HG02943 (cell line): ENCODE data around the gene NELFCD.

Experiments used
- ATAC-seq: cut with Tn5 transposase; IDR thresholded peaks from one replicate; pipeline ENCODE4 v1.9.1; 2021; ENCODE audit warnings: mild to moderate bottlenecking, low read depth, moderate library complexity; ENCODE audit not compliant: unreplicated experiment

Gene NELFCD

DNA sequence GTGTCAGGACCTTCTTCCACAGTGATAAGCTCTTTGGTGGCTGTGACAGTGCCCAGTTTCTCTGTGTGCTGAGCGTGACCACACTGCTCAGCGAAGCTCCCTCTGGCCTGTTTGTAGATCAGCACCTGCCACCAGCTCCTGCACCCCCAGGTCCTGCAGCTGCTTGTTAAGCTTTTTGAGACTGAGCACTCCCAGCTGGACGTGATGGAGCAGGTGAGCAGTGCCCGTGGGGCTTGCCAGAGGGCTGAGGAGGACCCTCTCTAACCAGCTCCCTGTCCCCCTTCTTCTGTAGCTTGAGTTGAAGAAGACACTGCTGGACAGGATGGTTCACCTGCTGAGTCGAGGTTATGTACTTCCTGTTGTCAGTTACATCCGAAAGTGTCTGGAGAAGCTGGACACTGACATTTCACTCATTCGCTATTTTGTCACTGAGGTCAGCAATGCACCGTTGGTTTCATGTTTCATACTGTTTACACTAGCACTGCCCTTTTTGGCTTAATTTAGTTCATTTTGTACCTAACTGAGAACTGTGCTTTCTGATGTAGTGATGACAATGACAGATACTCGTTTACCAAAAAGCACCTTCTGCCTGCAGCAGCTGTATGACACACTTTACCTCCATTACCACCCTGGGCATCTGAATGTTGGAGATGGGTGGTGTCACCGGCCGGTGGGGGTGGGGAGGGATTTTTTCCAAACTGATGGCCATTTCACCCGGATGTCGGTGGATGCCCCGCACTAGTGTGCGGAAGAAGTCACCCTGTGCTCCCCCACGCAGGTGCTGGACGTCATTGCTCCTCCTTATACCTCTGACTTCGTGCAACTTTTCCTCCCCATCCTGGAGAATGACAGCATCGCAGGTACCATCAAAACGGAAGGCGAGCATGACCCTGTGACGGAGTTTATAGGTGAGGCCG is 12.5 kb downstream of the NELFCD start:
- ATAC-seq: no peak

DNA sequence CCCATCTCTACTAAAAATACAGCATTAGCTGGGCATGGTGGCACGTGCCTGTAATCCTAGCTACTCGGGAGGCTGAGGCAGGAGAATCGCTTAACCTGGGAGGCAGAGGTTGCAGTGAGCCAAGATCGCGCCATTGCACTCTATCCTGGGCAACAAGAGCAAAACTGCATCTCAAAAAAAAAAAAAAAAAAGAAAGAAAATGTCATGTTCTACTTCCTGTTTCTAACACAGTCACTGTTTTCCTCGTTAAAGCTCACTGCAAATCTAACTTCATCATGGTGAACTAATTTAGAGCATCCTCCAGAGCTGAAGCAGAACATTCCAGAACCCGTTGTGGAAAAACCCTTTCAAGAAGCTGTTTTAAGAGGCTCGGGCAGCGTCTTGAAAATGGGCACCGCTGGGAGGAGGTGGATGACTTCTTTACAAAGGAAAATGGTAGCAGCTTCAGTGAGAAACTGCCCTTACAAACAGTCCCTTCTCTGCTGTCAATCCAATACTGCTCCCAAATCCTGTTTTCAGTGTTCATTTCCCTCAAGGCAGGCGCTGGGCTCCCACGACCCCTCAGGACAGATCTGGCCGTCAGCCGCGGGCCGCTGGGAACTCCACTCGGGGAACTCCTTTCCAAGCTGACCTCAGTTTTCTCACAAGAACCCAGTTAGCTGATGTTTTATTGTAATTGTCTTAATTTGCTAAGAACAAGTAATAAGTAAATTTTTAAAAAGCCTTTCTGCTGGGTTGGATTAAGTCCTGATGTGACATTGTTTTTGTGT is 13.5 kb downstream of the NELFCD start:
- no peak for ATAC-seq

DNA sequence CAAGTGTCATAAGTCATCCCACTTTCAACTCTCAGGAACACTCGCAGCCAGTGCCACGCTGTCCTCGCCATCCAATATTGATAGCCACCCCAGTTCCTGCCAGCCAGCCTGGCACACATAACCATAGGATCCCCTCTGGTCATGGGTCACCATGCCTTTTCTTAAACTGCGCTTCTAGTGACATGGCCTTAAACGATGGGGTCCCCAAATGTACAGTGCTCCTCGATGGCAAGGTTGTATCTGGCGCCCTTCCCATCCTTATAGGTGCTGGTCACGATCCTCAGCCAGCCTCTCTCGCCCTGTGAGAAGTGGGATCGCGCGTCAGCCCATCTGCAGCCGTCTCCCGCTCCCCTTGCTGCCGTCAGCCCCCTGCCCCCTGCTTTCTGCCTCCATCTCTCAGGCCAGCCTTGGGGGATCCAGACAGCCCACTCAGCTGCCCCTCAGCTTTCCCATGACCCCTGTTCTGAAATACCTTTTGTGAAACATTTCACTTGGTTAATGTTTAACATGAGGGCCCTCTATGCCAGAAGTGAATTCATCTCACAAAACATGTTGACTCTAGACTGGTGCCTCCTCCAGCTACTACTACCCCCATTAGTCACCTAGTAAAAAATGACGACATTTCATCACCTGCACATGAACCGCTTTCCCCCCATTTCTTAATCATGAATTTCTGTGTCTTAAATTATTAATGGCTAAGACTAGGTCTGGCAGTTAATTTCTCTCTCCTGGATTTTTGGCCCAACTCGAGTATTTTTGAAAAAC is 14.6 kb downstream of the NELFCD start:
- no peak for ATAC-seq

DNA sequence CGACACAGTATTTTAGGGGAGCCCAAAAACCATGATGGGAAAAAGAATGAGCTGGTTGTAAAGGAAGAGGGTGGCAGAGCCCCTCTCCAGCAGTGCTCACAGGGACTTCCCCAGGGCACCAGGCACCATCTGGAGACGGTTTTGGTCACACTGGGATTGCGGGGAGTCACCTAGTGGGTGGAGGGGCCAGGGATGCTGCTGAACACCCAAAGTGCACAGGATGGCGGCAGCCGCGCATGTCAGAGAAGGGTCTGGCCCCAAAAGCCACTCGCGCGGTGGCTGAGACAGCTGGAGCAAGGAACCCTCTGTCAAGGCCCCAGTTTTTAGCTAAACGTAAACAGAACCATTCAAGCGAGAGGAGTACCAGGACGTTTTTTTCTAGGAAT is 15.2 kb downstream of the NELFCD start:
- ATAC-seq: no peak

DNA sequence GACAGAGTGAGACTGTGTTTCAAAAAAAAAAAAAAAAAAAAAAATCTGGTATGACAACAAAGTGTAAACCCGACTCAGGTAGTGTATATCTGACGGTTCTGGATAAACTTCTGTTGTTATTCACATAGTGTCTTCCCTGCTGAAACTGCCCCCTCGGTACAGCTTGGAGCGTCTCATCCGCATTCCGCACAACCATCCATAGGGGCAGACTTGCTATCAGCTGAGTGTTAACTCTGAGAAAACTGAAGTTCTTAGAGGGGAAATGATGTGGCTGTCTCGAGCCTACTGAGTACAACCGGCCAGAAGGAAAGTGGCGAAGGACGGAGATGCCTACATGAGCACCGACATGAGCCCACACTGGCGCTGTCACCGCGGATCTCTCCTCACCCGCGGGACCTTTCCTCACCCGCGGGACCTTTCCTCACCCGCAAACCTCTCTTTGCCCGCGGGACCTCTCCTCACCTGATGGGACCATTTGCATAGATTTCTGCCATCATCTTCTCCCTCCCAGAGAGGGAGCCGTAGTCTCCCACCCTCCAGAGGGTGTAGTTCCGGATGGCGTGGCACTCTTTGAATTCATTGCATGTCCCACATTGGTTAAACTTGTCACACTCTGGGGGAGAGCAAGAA is 16.2 kb downstream of the NELFCD start:
- ATAC-seq: no peak

DNA sequence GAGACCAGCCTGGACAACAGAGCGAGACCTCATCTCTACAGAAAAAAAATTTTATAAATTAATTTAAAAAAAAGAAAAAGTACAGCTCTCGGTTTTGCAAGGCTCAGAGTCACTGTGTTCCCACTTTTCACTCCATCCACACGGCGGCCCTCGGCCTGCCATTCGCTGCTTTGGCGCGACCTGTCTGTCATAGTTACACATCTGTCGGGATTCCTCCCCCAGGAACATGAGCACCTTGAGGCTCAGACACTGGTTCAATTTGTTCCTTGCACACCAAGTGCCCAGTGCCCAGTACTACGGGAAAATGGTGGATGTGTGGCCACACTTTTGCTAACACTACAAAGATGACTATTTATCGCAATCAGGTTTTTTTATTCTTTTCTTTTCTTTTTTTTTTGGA is 17.6 kb downstream of the NELFCD start:
- ATAC-seq: no peak

DNA sequence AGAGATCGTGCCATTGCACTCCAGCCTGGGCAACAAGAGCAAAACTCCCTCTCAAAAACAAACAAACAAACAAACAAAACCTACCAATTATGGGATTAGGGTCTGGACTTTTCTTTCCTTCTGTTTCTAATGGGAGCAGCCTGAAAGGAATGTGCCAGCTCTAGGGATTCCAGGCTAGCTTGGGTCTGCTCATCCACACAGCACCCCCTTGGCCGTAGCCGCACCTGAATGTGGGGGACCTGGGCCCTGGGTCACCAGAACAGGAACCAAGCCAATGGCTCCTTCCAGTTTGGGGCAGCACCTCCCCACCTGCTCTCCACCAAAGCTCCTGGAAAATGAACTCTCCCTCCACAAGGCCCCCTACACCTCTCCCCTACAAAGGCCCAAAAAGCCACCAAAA is 19.3 kb downstream of the NELFCD start:
- no peak for ATAC-seq

DNA sequence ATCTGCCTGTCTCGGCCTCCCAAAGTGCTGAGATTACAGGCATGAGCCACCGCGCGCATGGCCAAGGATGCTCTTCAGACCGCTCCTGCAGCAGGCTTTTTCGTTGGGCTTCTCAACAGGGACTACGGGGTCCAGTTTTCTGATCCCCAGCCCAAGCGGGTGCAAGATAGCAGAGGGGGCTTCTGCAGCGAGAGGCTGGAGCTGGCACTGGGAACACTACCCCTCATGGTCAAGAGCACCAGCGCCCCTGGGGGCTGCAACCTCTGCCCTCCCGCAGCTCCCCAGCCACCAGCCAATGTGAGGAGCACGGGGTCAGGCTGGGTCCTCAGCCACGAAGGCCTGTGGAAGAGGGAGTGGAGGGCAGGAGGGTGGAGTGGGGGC is 20.0 kb downstream of the NELFCD start:
- ATAC-seq: no peak

DNA sequence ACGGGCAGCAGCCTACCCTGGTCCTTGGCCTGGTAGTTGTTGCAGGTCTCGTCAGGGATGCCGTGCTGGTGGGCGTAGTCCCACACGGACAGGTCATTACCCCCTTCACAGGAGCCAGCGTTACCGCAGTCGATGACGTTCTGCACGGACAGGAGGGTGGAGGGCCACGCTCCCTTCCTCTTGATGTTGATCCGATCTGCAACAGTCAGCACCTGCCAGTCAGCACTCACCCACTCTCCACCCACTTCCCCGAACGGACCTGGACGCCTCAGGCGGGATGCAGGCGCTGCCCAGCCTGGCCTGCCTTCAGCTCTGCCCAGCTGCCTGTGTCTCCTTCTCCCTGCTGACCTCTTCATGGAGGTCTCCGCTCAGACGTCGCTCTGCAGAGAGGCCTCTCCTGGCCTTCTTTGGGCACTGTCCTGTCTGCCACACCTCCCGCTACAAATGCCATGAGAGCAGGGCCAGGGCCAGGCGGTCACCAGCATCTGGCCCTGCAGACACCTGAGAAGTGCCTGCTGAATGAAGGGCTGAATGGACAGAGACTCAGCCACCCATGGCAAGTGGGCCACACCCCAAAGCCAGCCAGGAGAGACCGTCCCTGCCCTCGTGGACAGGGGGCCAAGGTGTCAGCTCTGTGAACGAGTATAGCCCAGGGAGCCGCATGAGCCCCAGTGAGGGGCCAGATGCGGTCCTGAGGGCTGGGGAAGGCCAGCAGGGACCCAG is 20.6 kb downstream of the NELFCD start:
- no peak for ATAC-seq

DNA sequence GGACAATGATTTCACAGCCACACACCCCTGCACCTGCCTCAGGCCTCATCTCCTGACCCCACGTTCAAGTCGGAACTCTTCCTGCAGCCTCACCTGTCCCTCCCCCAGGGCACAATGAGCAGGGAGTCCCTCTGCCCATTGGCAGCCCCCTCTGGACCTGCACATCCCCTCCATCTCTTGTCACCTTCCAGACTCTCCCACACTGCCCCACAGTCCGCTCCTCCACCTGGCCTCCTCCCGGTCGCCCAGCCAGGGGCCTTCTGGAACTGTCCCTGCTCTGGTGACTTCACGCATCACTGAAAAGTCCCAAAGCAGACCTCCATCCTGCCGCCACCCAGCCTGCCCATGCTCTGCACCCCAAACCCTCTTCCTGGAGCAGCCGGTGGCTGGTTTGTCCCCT is 21.3 kb downstream of the NELFCD start:
- no peak for ATAC-seq

DNA sequence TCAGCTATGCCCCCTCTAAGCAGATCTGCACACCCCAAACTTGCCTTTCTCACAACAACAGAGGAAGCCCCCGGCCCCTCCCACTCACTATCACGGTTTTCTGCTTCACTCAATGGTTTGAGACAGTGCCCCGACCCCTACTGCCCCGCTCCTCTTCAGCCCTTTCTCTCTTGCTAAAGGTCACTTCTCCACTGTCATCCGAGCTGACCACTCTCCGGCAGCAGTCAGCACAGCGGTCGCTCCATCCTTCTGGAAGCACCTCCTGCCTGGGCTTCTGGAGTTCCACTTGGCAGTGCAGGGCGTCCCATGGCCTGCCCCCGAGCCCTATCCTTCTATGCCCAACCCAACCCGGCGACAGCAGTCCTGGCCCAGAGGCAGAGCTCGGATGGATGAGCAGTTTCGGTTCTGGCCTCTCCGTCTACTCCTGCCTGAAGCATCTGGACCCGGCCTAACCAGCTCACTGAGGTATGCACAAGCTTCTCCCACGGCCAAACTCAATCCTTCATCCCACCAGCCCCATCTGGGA is 21.9 kb downstream of the NELFCD start:
- no peak for ATAC-seq

DNA sequence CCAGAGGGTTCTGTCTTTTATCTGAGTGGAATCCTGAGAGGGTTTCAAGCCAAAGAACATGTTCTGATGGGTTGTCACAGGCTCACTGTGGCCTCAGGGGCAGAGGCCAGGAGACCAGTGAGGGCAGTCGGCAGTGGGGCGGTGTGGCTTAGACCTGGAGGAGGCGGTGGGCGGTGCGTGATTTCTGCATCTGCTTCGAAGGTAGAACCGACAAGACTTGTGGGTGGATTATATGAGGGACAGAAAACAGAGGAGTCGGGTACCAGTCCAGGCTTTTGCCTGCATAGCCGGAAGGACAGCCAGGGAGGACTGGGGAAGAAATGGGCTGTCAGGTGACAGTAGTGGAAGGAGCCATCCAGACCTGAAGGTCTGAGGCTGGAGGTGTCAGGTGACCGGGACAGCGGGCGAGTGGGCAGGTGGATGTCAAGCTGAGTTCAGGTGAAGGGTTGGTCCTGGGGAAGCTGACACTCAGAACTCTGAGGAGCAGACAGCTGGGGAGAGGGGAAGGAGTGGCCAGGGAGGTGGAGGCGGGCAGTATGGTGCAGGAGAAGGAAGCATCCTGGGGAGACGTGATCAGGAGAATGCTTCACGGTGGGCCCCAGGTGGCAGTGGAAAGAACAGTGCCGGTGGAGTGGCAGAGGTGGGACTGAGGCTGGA is 22.9 kb downstream of the NELFCD start:
- ATAC-seq: no peak

DNA sequence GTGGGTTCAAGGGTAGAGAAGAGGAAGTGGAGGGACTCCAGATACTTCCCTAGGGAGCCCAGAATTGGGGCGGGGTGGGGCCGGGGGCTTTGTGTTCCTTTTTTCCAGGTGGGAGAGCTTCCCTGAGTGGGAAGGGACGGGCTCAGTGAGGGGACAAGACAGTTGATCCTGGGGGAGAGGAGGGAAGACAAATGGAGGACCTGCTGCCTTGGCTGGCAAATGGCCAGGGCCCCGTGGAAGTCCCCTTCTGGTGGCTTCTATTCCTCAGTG is 23.4 kb downstream of the NELFCD start:
- no peak for ATAC-seq

DNA sequence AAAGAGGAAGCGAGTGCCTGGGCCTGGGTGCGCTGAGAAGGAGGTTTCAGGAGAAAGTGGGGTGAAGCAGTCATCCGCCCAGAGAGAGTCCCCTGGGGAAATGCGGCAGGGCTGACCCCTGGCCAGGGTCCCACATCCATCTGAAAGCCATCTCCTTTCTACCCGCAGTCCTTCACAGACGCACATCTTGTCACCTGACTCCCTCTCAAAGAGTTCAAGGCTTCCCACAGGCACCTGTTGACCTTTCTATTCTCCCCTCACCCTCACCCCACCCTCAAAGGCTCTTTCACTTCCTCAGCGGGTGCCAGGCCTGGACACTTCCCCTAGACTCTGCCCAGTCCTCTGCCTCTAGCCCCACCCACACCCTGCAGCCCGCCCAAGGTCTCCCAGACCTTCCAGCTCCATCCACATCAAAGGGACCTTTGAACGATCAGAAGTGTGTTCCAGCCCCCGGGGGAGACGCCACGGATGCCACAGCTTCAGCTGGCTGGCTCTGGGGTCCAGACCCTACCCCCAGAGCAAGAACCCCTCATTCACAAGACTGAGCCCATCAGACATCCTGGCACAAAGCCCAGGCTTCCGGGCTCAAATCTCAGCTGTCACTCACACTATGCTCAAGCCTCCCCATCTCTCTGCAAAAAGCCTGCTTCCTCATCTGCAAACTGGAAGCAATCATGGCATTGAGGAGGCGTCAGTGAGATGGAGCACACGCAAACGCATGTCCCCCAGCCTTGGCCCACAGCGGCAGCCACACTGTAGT is 23.9 kb downstream of the NELFCD start:
- ATAC-seq: peak; percentile 69

DNA sequence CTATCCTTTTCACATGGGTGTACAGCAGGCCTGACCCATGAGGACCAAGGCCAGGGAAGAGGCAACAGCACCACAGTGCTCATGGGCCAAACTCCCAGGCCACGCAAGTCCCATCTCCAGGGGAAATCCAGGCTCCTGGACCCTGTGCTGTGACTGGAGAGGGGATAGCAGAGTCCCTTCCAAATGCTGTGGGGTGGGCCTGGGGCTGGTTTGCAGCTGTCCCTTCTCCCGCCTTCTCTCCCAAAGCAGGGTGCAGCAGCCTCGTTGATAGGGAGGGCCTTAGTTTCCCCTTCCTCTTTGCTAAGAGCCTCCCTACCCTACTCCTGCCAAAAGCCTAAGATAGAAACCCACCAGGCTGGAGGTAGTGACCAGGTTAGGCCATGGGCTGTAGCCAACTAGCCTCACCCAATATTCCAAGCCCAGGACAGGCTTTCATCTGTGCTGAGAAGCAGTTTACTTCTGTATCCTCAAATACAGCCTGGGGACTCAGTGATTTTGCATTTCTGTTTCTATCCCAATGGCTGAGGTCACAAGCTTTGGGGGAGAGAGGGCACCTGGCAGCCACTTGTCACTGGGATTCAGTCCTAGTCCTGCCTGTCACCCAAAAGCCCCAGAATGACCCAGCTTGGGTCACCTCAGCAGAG is 24.6 kb downstream of the NELFCD start:
- no peak for ATAC-seq

DNA sequence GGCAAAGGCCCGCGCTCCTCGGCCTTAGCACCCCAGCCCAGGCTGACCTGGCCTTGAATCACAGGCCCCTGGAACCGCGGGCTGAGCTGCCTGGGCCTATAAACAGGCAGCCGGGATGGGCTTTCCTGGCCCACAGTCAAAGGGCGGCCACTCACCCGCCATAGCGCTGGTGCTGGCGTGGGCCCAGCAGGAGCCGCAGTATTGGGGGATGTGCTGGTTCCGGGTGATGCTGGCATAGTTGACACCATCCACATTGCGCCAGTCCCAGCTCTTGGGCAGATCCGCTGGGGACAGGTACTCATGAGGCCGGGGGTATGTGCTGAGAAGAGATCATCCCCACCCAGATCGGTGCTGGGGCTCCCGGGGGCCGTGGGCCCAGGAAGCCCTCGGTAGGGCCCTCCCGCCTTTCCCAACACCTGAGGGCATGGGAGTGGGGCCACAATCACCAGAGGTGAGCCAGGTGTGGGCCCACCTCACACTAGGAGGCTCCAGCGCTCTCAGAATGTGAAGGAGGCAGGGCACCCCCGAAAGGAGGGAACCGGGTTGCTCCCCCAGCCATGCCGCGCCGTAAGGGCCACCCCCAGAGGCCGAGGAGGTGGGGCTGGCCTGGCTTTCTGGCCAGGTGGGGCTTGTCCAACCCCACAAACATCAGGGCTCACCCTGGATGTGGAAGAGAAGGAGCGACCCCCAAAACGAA is 25.3 kb downstream of the NELFCD start:
- ATAC-seq: no peak

DNA sequence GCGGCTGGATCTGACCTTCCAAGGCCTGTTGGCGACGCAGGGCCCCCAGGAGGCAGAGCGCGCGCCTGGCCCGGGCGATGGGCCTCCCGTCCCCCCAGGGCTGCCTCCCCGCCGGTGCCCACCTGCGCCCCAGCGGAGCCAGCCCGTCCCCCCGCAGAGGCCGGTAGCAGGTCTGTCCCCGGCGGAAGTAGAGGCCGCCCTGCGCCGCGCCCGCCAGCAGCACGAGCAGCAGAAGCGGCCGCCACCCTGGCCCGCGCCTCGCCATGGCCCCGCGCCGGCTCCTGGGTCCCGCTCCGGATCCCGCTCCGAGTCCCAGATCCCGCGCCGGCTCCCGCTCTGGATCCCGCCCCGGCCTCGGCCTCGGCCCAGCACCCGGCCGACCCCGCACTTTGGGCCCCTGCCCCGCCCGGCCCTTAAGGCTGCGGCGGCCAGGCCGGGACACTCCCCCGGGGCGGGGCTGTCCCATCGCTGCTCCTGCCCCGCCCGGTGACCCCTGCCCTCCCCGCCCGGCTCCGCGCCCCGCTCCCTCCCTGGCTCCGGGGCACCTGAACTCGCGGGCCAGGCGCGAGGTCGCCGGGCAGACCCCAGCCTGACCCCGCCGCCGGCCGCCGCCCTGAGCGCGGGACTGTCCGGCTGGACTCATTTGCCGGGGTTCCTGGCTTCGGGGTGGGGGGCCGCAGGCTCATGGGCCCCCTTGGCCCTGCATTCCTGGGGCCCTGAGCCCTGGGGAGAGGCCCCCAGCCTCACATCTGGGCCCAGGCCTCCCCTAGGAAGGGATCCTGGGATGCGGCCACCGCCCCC is 26.0 kb downstream of the NELFCD start, which contains the start of gene CTSZ:
TSS of gene CTSZ (minus strand) at position 391 of the 801 bp plus-strand sequence. CDS start at position 265, 126 bp downstream.
- ATAC-seq: no peak
